Left ventricle myocardium inferior (tissue), 1 donor: ENCODE results near the gene METTL4. TPM values are rescaled to one million over a fixed set of nuclear protein-coding genes. Genes with fewer than 3 reads are reported as not detected.

ENCODE experiments used
- DNase-seq: peaks from one replicate; pipeline ENCODE4 v3.0.0-alpha.2; 2020
- H3K27ac ChIP-seq: fragments of 200-600 bp; replicated peaks from 2 replicates; pipeline ENCODE4 v1.8.0; 2021
- H3K27me3 ChIP-seq: fragments of 200-600 bp; 2 replicates; pipeline ENCODE4 v1.8.0; 2021; ENCODE audit warnings: low read depth
- H3K36me3 ChIP-seq: fragments of 200-600 bp; 2 replicates; pipeline ENCODE4 v1.8.0; 2021
- H3K4me1 ChIP-seq: fragments of 200-600 bp; 2 replicates; pipeline ENCODE4 v1.8.0; 2021
- H3K4me3 ChIP-seq: fragments of 200-600 bp; 2 replicates; pipeline ENCODE4 v1.8.0; 2021; ENCODE audit warnings: mild to moderate bottlenecking, moderate library complexity
- H3K9me3 ChIP-seq: fragments of 200-600 bp; replicated peaks from 2 replicates; pipeline ENCODE4 v1.8.0; 2021
- CTCF ChIP-seq: fragments of 200-600 bp; IDR thresholded peaks from 2 replicates; pipeline ENCODE4 v1.8.0; 2021; ENCODE audit warnings: antibody characterized with exemption, mild to moderate bottlenecking, borderline replicate concordance
- intact Hi-C: fragments of 100-400 bp; cut with micrococcal nuclease; formaldehyde crosslinking; loops from one replicate; pipeline ENCODE4 v1.11.0; 2022
- total RNA-seq: library from RNA; stranded (reverse); fragmentation: NEBNext Ultra II Directional; extraction: Animal tissue kit (Norgen Biotek cat#: 25700); gene quantifications from one replicate; pipeline ENCODE4 v1.2.1, GENCODE V29; 2021
- donor health status: DM: no; HTN: yes; CAD: no; lungs with severe emphysema.

Gene METTL4
- total RNA-seq, 1 donor from 2014 or later, result 7.8 TPM

GRCh38 chr18:2512059-2512458, 59.2 kb downstream of the METTL4 start:
- H3K4me3 ChIP-seq, result no peak overlapping the region
- TF ChIP-seq CTCF, result no peak
- no peaks in the 10 kb centered on the region for H3K27me3 ChIP-seq
- intact Hi-C loops, result no loop called here
- H3K27ac ChIP-seq, result no peak overlapping the region
- no peaks in the 10 kb centered on the region for H3K36me3 ChIP-seq
- no peaks in the 10 kb centered on the region for H3K9me3 ChIP-seq
- DNase-seq, result no peak
- peaks cover 18% of the 10 kb centered on the region for H3K4me1 ChIP-seq

GRCh38 chr18:2511451-2511850, 59.9 kb downstream of the METTL4 start:
- no peaks in the 10 kb centered on the region for H3K36me3 ChIP-seq
- no peaks in the 10 kb centered on the region for H3K27me3 ChIP-seq
- no peaks in the 10 kb centered on the region for H3K9me3 ChIP-seq
- H3K4me3 ChIP-seq, result no peak overlapping the region
- DNase-seq, result no peak
- peaks cover 15% of the 10 kb centered on the region for H3K4me1 ChIP-seq
- no peak for TF ChIP-seq CTCF
- intact Hi-C loops, result no loop called here
- H3K27ac ChIP-seq, result no peak overlapping the region

- H3K27ac ChIP-seq, result no peak overlapping the region
- no peak overlapping the region for H3K4me3 ChIP-seq
- intact Hi-C loops, result no loop called here
- no peaks in the 10 kb centered on the region for H3K36me3 ChIP-seq
- peaks cover 5% of the 10 kb centered on the region for H3K4me1 ChIP-seq
- DNase-seq, result no peak
- H3K27me3 ChIP-seq, result no peaks in the 10 kb centered on the region
- no peaks in the 10 kb centered on the region for H3K9me3 ChIP-seq
- TF ChIP-seq CTCF, result no peak
Observed at GRCh38 chr18:2510416-2510815, 60.9 kb downstream of the METTL4 start.

- no peak overlapping the region for H3K4me3 ChIP-seq
- TF ChIP-seq CTCF, result no peak
- no peak for DNase-seq
- intact Hi-C loops, result no loop called here
- no peaks in the 10 kb centered on the region for H3K4me1 ChIP-seq
- no peaks in the 10 kb centered on the region for H3K9me3 ChIP-seq
- no peaks in the 10 kb centered on the region for H3K36me3 ChIP-seq
- no peaks in the 10 kb centered on the region for H3K27me3 ChIP-seq
- H3K27ac ChIP-seq, result no peak overlapping the region
Observed at GRCh38 chr18:2508678-2509077, 62.6 kb downstream of the METTL4 start.

GRCh38 chr18:2508155-2508554, 63.1 kb downstream of the METTL4 start:
- H3K4me3 ChIP-seq, result no peak overlapping the region
- no peak for TF ChIP-seq CTCF
- H3K27me3 ChIP-seq, result no peaks in the 10 kb centered on the region
- intact Hi-C loops, result no loop called here
- DNase-seq, result no peak
- no peaks in the 10 kb centered on the region for H3K9me3 ChIP-seq
- no peaks in the 10 kb centered on the region for H3K4me1 ChIP-seq
- H3K27ac ChIP-seq, result no peak overlapping the region
- no peaks in the 10 kb centered on the region for H3K36me3 ChIP-seq

GRCh38 chr18:2504642-2505041, 66.7 kb downstream of the METTL4 start:
- no peak overlapping the region for H3K4me3 ChIP-seq
- H3K9me3 ChIP-seq, result no peaks in the 10 kb centered on the region
- no peaks in the 10 kb centered on the region for H3K36me3 ChIP-seq
- intact Hi-C loops, result no loop called here
- no peaks in the 10 kb centered on the region for H3K4me1 ChIP-seq
- no peaks in the 10 kb centered on the region for H3K27me3 ChIP-seq
- TF ChIP-seq CTCF, result no peak
- DNase-seq, result no peak
- no peak overlapping the region for H3K27ac ChIP-seq
